ENCODE results near the gene SPDYE18. TPM values are rescaled to one million over a fixed set of nuclear protein-coding genes. Genes with fewer than 3 reads are reported as not detected.

The SPDYE18 gene, protein sequence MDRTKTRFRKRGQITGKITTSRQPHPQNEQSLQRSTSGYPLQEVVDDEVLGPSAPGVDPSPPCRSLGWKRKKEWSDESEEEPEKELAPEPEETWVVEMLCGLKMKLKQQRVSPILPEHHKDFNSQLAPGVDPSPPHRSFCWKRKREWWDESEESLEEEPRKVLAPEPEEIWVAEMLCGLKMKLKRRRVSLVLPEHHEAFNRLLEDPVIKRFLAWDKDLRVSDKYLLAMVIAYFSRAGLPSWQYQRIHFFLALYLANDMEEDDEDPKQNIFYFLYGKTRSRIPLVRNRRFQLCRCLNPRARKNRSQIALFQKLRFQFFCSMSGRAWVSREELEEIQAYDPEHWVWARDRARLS
- 0.30 TPM in 1 of 2 replicates, not detected in the other for total RNA-seq

DNA sequence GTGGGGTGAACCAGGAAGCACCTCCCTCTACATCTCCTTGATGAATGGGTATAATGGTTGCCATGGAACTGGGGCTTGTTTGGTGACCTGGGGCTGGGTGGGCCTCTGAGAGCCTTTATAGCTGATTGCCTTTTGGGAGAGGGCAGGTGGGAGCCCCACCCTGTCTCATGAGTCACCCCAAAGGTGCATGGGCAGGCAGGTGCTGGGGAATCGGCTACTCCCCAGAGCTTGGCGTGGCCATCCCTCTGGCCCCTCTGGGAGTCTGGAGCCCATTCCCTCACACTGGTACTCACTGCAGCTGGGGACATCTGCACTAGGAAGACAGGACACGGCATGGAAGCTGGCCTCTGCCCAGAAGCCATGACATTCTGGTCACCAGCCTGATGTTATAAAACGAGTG is at the start of gene SPDYE18:
Gene SPDYE18, minus strand, starts transcription at position 2 of the 400 bp plus-strand sequence. CDS start 2,046 bp downstream, outside the sequence.

DNA sequence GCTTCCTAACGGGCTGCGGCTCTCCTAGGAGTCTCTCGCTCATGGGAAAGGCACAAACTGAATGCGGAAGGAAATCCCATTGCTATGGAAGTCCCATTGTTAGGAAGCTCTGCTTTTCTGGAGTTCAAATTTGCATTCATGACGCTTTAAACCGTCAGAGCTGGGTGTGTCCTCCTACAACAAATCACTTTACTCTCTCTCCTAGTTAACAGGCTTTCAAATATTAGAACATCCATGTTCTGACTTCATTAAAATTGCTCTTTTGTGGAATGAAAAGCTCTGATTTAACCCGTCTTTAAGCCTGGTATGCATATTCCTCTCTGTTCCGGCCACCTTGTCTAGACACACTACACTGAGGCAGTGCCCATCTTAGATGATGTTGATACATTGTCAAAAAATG is 30.1 kb downstream of the SPDYE18 start, which contains the start of gene SPDYE17:
Gene SPDYE17, minus strand, starts transcription at position 101 of the 400 bp plus-strand sequence. CDS start 1,791 bp downstream, outside the sequence.

Other genes with a start within 250 kb of the SPDYE18 start
- gene SPDYE17, start 30.2 kb downstream of the SPDYE18 start, total RNA-seq, result not detected in 2 replicates
- gene CCDC146, start 60.1 kb upstream of the SPDYE18 start, total RNA-seq, result 0.15 and 1.0 TPM in 2 replicates
- 0.15 and 0.34 TPM in 2 replicates for gene FGL2, start 137.3 kb upstream of the SPDYE18 start, total RNA-seq